ENCODE data around the gene RFC2. TPM values are rescaled to one million over a fixed set of nuclear protein-coding genes. Genes with fewer than 3 reads are reported as not detected.

The RFC2 gene
- total RNA-seq, 1 experiment from 2014 or later = 73.6 TPM

DNA sequence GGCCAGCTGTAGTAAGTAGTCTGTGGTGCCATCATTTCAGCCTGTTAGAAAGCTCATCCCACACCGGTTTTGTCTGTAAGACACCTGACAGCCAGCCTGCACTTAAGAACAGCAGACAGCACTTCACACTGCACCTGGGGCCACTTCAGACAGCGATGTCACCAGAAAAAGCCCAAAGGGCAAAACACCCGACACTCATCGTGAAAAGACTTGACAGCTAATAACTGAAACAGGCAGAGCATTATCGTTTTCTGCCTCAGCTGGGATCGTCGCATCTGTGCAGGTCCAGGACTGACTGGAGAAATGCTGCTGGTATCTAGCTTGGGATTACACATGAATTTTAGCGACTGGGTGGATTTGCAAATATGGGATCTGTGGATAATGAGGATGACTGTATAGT, 61.1 kb downstream of the RFC2 start:
- H3K4me3 Mint-ChIP-seq = no peak overlapping the region
- no peak overlapping the region for H4K5ac ChIP-seq (ENCODE audit: insufficient read length, low read depth, low read length)
- peaks cover 3% of the 10 kb centered on the region; the same call in 1 of the 2 replicates for H3K79me2 ChIP-seq (ENCODE audit: insufficient read depth, low read length)
- H3T11ph ChIP-seq (ENCODE audit: low read length) = no peak overlapping the region
- DNase-seq = no peak
- no peak overlapping the region for H3K9ac ChIP-seq (ENCODE audit: extremely low read depth, insufficient read length, low read length)
- H3K4me1 ChIP-seq (ENCODE audit: insufficient read depth, low read length) = no peaks in the 10 kb centered on the region
- no peak overlapping the region for H3K23ac ChIP-seq (ENCODE audit: insufficient read length, low read depth, low read length)
- H2BK12ac ChIP-seq (ENCODE audit: insufficient read length, low read depth, low read length) = no peak overlapping the region
- TF ChIP-seq, protein P1, sequence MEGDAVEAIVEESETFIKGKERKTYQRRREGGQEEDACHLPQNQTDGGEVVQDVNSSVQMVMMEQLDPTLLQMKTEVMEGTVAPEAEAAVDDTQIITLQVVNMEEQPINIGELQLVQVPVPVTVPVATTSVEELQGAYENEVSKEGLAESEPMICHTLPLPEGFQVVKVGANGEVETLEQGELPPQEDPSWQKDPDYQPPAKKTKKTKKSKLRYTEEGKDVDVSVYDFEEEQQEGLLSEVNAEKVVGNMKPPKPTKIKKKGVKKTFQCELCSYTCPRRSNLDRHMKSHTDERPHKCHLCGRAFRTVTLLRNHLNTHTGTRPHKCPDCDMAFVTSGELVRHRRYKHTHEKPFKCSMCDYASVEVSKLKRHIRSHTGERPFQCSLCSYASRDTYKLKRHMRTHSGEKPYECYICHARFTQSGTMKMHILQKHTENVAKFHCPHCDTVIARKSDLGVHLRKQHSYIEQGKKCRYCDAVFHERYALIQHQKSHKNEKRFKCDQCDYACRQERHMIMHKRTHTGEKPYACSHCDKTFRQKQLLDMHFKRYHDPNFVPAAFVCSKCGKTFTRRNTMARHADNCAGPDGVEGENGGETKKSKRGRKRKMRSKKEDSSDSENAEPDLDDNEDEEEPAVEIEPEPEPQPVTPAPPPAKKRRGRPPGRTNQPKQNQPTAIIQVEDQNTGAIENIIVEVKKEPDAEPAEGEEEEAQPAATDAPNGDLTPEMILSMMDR (conservative IDR thresholded peaks at IDR 0.05) = no peak
- H3K36me3 Mint-ChIP-seq (ENCODE audit: insufficient read depth in 1 of 3, low read depth in 3 of 3) = peaks cover 62 to 94% (median 89%) of the 10 kb centered on the region in 3 experiments
- no peak overlapping the region for H2AFZ ChIP-seq (ENCODE audit: low read length)
- H3K27me3 ChIP-seq (ENCODE audit: insufficient read depth, low read length) = no peaks in the 10 kb centered on the region
- no CpG with 5 or more reads among the region's 8 CpGs for WGBS (ENCODE audit: extremely low coverage, insufficient read length, low lambda C conversion rate)
- peak overlapping the region in 1 of 3 experiments; percentile 60; a peak in 2 of 7 replicates for H3K27ac Mint-ChIP-seq
- H3K4ac ChIP-seq (ENCODE audit: low read depth, low read length) = no peak overlapping the region
- peaks cover 12% of the 10 kb centered on the region for H3K79me1 ChIP-seq (ENCODE audit: insufficient read depth, low read depth, low read length, poor library complexity, severe bottlenecking)
- H3K23me2 ChIP-seq (ENCODE audit: insufficient read length, low read depth, low read length, poor library complexity, severe bottlenecking) = no peaks in the 10 kb centered on the region
- H4K8ac ChIP-seq (replicated peaks; ENCODE audit: insufficient read length, low read depth, low read length) = no peak overlapping the region
- no peaks in the 10 kb centered on the region; a peak in 1 of 5 replicates for H3K9me3 Mint-ChIP-seq
- no peaks in the 10 kb centered on the region for H4K20me1 ChIP-seq (ENCODE audit: control insufficient read depth, insufficient read depth, insufficient read length)
- H2AK5ac ChIP-seq (ENCODE audit: insufficient read length, low read length) = no peak overlapping the region
- H3K9me3 ChIP-seq (ENCODE audit: control insufficient read depth, low read depth, low read length) = no peaks in the 10 kb centered on the region
- H2BK15ac ChIP-seq (ENCODE audit: low read depth, low read length) = no peak overlapping the region
- no peak overlapping the region for H3K18ac ChIP-seq (ENCODE audit: insufficient read length, low read depth, low read length)
- no peak overlapping the region for H3K4me2 ChIP-seq (ENCODE audit: insufficient read depth, insufficient read length, low read length)
- H3K14ac ChIP-seq (ENCODE audit: insufficient read depth, low read length) = no peak overlapping the region
- no peak overlapping the region for H4K91ac ChIP-seq (ENCODE audit: insufficient read length, low read depth, low read length)
- no peak overlapping the region for H2BK5ac ChIP-seq (ENCODE audit: insufficient read length, low read length)
- H3K27ac ChIP-seq (ENCODE audit: insufficient read length, low read depth, low read length) = no peak overlapping the region
- H3K27me3 Mint-ChIP-seq (ENCODE audit: low read depth) = no peaks in the 10 kb centered on the region; the same call in 1 of the 2 replicates
- no peak overlapping the region for H2BK20ac ChIP-seq (ENCODE audit: low read depth, low read length, poor library complexity, severe bottlenecking)
- H3K56ac ChIP-seq (ENCODE audit: insufficient read length, low read depth, low read length) = no peak overlapping the region
- no peaks in the 10 kb centered on the region for H3K4me1 Mint-ChIP-seq
- H2BK120ac ChIP-seq (ENCODE audit: low read depth, low read length, poor library complexity, severe bottlenecking) = no peak overlapping the region

Measured in H9 (cell line).